HepG2 (cell line): ENCODE results near the gene FAM228B. TPM values are rescaled to one million over a fixed set of nuclear protein-coding genes. Genes with fewer than 3 reads are reported as not detected.

Source experiments
- CC2D1A ChIP-seq: sonication (generic); formaldehyde crosslinking; IDR thresholded peaks from 2 replicates; pipeline ENCODE4 v1.8.1; 2023; ENCODE audit warnings: mild to moderate bottlenecking, missing genetic modification reagents
- CCAR2 ChIP-seq: fragments of 200-400 bp; formaldehyde crosslinking; optimal IDR thresholded peaks from 2 replicates; pipeline ENCODE3; 2018; ENCODE audit warnings: low read depth, mild to moderate bottlenecking, low read length, moderate library complexity
- GLMP ChIP-seq: sonication (generic); formaldehyde crosslinking; IDR thresholded peaks from 2 replicates; pipeline ENCODE4 v1.9.0; 2021; ENCODE audit warnings: missing genetic modification reagents, mild to moderate bottlenecking, borderline replicate concordance
- MAZ ChIP-seq, 2 experiments: sonication (generic) in 1 of 2; formaldehyde crosslinking in 1 of 2; IDR thresholded peaks; 2 replicates each; pipeline versions ENCODE4 v1.5.0 to v1.6.1; 2012 to 2020; ENCODE audit warnings: low read depth in 2 of 2, mild to moderate bottlenecking in 2 of 2, borderline replicate concordance in 1 of 2, improper control_type of control experiment in 1 of 2, low read length in 1 of 2, missing genetic modification reagents in 1 of 2, moderate library complexity in 1 of 2
- MBD4 ChIP-seq: IDR thresholded peaks from 2 replicates; pipeline ENCODE4 v1.6.1; 2012; ENCODE audit warnings: low read length, inconsistent platforms, borderline replicate concordance
- NFRKB ChIP-seq: fragments of 450-650 bp; IDR thresholded peaks from 2 replicates; pipeline ENCODE4 v1.6.1; 2017
- PRDM15 ChIP-seq: sonication (generic); formaldehyde crosslinking; IDR thresholded peaks from 2 replicates; pipeline ENCODE4 v1.4.0; 2020; ENCODE audit warnings: missing genetic modification reagents
- TBP ChIP-seq: sonication (generic); formaldehyde crosslinking; IDR thresholded peaks from 2 replicates; pipeline ENCODE4 v1.5.0; 2020; ENCODE audit warnings: missing genetic modification reagents
- ZC3H13 ChIP-seq: sonication (generic); formaldehyde crosslinking; IDR thresholded peaks from 2 replicates; pipeline ENCODE4 v1.8.1; 2023; ENCODE audit warnings: mild to moderate bottlenecking, missing genetic modification reagents, moderate library complexity
- ZNF230 ChIP-seq: sonication (generic); formaldehyde crosslinking; IDR thresholded peaks from 2 replicates; pipeline ENCODE4 v1.4.0; 2020; ENCODE audit warnings: mild to moderate bottlenecking, missing genetic modification reagents
- ZNF430 ChIP-seq: sonication (generic); formaldehyde crosslinking; IDR thresholded peaks from 2 replicates; pipeline ENCODE4 v1.9.0; 2021; ENCODE audit warnings: mild to moderate bottlenecking, missing genetic modification reagents
- ZNF674 ChIP-seq: sonication (generic); formaldehyde crosslinking; IDR thresholded peaks from 2 replicates; pipeline ENCODE4 v1.5.0; 2020; ENCODE audit warnings: low read depth, mild to moderate bottlenecking, missing genetic modification reagents
- ZSCAN22 ChIP-seq: sonication (generic); formaldehyde crosslinking; IDR thresholded peaks from 2 replicates; pipeline ENCODE4 v1.4.0; 2020; ENCODE audit warnings: mild to moderate bottlenecking, missing genetic modification reagents
- polyA plus RNA-seq, 8 experiments: library from polyadenylated mRNA; depleted of rRNA in 3 of 8; stranded (reverse) in 7 of 8; unstranded in 1 of 8; fragments of >200 nt; fragmentation: Illumina TruSeq in 4 of 8; extraction: Trizol in 4 of 8; gene quantifications; 2 replicates each; pipeline versions ENCODE4 v1.2.1 to v1.2.3, GENCODE V29; 2011 to 2016; ENCODE audit warnings: low read depth in 4 of 8, missing spikeins in 1 of 8, mixed read lengths in 1 of 8; ENCODE audit not compliant: insufficient read depth in 1 of 8
- total RNA-seq, 5 experiments: library from RNA; depleted of rRNA; stranded (reverse); fragments of >200 nt; fragmentation: Illumina TruSeq; extraction: Trizol; gene quantifications; 2 replicates each; pipeline ENCODE4 v1.2.3, GENCODE V29; 2016; ENCODE audit warnings: low read depth in 1 of 5
- TF ChIP-seq, protein P1 (sequence below): sonication (generic); formaldehyde crosslinking; IDR thresholded peaks from 2 replicates; pipeline ENCODE4 v1.5.0; 2020; ENCODE audit warnings: mild to moderate bottlenecking, missing genetic modification reagents, moderate library complexity
- TF ChIP-seq, protein P2 (sequence below): sonication (generic); formaldehyde crosslinking; IDR thresholded peaks from 2 replicates; pipeline ENCODE4 v1.4.0; 2020; ENCODE audit warnings: mild to moderate bottlenecking, low read depth, missing genetic modification reagents
- TF ChIP-seq, protein P3 (sequence below): sonication (generic); formaldehyde crosslinking; IDR thresholded peaks from 2 replicates; pipeline ENCODE4 v1.4.0; 2020; ENCODE audit warnings: missing genetic modification reagents, borderline replicate concordance
- TF ChIP-seq, protein P4 (sequence below): sonication (generic); formaldehyde crosslinking; IDR thresholded peaks from 2 replicates; pipeline ENCODE4 v1.4.0; 2020; ENCODE audit warnings: mild to moderate bottlenecking, missing genetic modification reagents, borderline replicate concordance

Gene FAM228B
- total and polyA plus RNA-seq, 2 of the 13 experiments (the other 11 are each of a cell fraction or from before 2014, with no cell fraction given), result 0.79 to 1.1 TPM

- TF ChIP-seq PRDM15 (CRISPR knock-in tag) (peak; percentile 63), CCAR2 (no peak), TBP (CRISPR knock-in tag) (no peak), ZNF230 (CRISPR knock-in tag) (peak; percentile 83; the same call in 1 of the 2 replicates), ZNF430 (no peak; the same call in 1 of the 2 replicates), ZSCAN22 (CRISPR knock-in tag) (0 out of 2 replicates have a peak, but pooled peaks have one; percentile 65), MAZ (IDR thresholded peaks at IDR 0.05; ENCODE audit: borderline replicate concordance, low read depth, low read length) (0 out of 2 replicates have a peak, but pooled peaks have one; percentile 21), MAZ (CRISPR knock-in tag; IDR thresholded peaks at IDR 0.05; ENCODE audit: low read depth) (peak; percentile 92), ZNF674 (no peak), GLMP (CRISPR knock-in tag) (peak; percentile 82; the same call in 1 of the 2 replicates), MBD4 (no peak), ZC3H13 (CRISPR knock-in tag) (peak; percentile 48; the same call in 1 of the 2 replicates), NFRKB (no peak), CC2D1A (CRISPR knock-in tag) (no peak)
- TF ChIP-seq, protein P1, sequence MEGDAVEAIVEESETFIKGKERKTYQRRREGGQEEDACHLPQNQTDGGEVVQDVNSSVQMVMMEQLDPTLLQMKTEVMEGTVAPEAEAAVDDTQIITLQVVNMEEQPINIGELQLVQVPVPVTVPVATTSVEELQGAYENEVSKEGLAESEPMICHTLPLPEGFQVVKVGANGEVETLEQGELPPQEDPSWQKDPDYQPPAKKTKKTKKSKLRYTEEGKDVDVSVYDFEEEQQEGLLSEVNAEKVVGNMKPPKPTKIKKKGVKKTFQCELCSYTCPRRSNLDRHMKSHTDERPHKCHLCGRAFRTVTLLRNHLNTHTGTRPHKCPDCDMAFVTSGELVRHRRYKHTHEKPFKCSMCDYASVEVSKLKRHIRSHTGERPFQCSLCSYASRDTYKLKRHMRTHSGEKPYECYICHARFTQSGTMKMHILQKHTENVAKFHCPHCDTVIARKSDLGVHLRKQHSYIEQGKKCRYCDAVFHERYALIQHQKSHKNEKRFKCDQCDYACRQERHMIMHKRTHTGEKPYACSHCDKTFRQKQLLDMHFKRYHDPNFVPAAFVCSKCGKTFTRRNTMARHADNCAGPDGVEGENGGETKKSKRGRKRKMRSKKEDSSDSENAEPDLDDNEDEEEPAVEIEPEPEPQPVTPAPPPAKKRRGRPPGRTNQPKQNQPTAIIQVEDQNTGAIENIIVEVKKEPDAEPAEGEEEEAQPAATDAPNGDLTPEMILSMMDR, result peak; percentile 21; the same call in 1 of the 2 replicates
- TF ChIP-seq, protein P2, sequence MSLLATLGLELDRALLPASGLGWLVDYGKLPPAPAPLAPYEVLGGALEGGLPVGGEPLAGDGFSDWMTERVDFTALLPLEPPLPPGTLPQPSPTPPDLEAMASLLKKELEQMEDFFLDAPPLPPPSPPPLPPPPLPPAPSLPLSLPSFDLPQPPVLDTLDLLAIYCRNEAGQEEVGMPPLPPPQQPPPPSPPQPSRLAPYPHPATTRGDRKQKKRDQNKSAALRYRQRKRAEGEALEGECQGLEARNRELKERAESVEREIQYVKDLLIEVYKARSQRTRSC (CRISPR knock-in tag), result no peak
- TF ChIP-seq, protein P3, sequence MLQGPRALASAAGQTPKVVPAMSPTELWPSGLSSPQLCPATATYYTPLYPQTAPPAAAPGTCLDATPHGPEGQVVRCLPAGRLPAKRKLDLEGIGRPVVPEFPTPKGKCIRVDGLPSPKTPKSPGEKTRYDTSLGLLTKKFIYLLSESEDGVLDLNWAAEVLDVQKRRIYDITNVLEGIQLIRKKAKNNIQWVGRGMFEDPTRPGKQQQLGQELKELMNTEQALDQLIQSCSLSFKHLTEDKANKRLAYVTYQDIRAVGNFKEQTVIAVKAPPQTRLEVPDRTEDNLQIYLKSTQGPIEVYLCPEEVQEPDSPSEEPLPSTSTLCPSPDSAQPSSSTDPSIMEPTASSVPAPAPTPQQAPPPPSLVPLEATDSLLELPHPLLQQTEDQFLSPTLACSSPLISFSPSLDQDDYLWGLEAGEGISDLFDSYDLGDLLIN (CRISPR knock-in tag), result no peak; the same call in 1 of the 2 replicates
- TF ChIP-seq, protein P4, sequence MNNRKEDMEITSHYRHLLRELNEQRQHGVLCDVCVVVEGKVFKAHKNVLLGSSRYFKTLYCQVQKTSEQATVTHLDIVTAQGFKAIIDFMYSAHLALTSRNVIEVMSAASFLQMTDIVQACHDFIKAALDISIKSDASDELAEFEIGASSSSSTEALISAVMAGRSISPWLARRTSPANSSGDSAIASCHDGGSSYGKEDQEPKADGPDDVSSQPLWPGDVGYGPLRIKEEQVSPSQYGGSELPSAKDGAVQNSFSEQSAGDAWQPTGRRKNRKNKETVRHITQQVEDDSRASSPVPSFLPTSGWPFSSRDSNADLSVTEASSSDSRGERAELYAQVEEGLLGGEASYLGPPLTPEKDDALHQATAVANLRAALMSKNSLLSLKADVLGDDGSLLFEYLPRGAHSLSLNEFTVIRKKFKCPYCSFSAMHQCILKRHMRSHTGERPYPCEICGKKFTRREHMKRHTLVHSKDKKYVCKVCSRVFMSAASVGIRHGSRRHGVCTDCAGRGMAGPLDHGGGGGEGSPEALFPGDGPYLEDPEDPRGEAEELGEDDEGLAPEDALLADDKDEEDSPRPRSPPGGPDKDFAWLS (CRISPR knock-in tag), result peak; percentile 89
Measured at GRCh38 chr2:24123195-24123921, at the start of gene FAM228B, which contains the start of gene PFN4 (continued).
